GM23338 (cell line): ENCODE measurements around the gene CS.

Source experiments
- CREB1 ChIP-seq: fragments of 250-450 bp; sonication (Bioruptor Pico); IDR thresholded peaks from 2 replicates; pipeline ENCODE4 v1.5.0; 2020; ENCODE audit warnings: low read depth, mild to moderate bottlenecking, moderate library complexity
- EZH2 ChIP-seq: fragments of 200-600 bp; sonication (generic); IDR thresholded peaks from one replicate; pipeline ENCODE4 v1.8.0; 2017; ENCODE audit warnings: antibody characterized with exemption, mild to moderate bottlenecking, low read depth; ENCODE audit not compliant: unreplicated experiment
- EZH2phosphoT487 ChIP-seq: fragments of 200-600 bp; sonication (generic); IDR thresholded peaks from one replicate; pipeline ENCODE4 v1.8.1; 2018; ENCODE audit warnings: antibody characterized with exemption; ENCODE audit not compliant: unreplicated experiment
- JUNB ChIP-seq: IDR thresholded peaks from one replicate; pipeline ENCODE4 v1.6.1; 2016; ENCODE audit warnings: antibody characterized with exemption; ENCODE audit not compliant: unreplicated experiment
- NANOG ChIP-seq: IDR thresholded peaks from 2 replicates; pipeline ENCODE4 v1.6.1; 2016; ENCODE audit warnings: antibody characterized with exemption, borderline replicate concordance
- POLR2AphosphoS5 ChIP-seq: IDR thresholded peaks from 2 replicates; pipeline ENCODE4 v1.6.1; 2016; ENCODE audit warnings: antibody characterized with exemption, low read depth
- STAT1 ChIP-seq: IDR thresholded peaks from one replicate; pipeline ENCODE4 v1.6.1; 2016; ENCODE audit warnings: antibody characterized with exemption; ENCODE audit not compliant: unreplicated experiment
- TF ChIP-seq, protein P1 (sequence below), 2 experiments: fragments of 200-600 bp in 1 of 2; sonication (generic) in 1 of 2; conservative IDR thresholded peaks; 2 replicates each; pipeline versions ENCODE4 v1.5.1 to v1.6.1; 2016 to 2017; ENCODE audit warnings: antibody characterized with exemption in 2 of 2, low read depth in 2 of 2, mild to moderate bottlenecking in 2 of 2, moderate library complexity in 1 of 2
- TF ChIP-seq, protein P2 (sequence below): IDR thresholded peaks from one replicate; pipeline ENCODE4 v1.6.1; 2018; ENCODE audit warnings: antibody characterized with exemption; ENCODE audit not compliant: unreplicated experiment

- TF ChIP-seq EZH2 (no peak), POLR2AphosphoS5 (no peak), EZH2phosphoT487 (no peak), CREB1 (CRISPR knock-in tag) (no peak), JUNB (no peak), STAT1 (no peak), NANOG (no peak)
- TF ChIP-seq, protein P1, sequence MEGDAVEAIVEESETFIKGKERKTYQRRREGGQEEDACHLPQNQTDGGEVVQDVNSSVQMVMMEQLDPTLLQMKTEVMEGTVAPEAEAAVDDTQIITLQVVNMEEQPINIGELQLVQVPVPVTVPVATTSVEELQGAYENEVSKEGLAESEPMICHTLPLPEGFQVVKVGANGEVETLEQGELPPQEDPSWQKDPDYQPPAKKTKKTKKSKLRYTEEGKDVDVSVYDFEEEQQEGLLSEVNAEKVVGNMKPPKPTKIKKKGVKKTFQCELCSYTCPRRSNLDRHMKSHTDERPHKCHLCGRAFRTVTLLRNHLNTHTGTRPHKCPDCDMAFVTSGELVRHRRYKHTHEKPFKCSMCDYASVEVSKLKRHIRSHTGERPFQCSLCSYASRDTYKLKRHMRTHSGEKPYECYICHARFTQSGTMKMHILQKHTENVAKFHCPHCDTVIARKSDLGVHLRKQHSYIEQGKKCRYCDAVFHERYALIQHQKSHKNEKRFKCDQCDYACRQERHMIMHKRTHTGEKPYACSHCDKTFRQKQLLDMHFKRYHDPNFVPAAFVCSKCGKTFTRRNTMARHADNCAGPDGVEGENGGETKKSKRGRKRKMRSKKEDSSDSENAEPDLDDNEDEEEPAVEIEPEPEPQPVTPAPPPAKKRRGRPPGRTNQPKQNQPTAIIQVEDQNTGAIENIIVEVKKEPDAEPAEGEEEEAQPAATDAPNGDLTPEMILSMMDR (conservative IDR thresholded peaks at IDR 0.05; ENCODE audit: low read depth in 2 of 2), result no peak
- TF ChIP-seq, protein P2, sequence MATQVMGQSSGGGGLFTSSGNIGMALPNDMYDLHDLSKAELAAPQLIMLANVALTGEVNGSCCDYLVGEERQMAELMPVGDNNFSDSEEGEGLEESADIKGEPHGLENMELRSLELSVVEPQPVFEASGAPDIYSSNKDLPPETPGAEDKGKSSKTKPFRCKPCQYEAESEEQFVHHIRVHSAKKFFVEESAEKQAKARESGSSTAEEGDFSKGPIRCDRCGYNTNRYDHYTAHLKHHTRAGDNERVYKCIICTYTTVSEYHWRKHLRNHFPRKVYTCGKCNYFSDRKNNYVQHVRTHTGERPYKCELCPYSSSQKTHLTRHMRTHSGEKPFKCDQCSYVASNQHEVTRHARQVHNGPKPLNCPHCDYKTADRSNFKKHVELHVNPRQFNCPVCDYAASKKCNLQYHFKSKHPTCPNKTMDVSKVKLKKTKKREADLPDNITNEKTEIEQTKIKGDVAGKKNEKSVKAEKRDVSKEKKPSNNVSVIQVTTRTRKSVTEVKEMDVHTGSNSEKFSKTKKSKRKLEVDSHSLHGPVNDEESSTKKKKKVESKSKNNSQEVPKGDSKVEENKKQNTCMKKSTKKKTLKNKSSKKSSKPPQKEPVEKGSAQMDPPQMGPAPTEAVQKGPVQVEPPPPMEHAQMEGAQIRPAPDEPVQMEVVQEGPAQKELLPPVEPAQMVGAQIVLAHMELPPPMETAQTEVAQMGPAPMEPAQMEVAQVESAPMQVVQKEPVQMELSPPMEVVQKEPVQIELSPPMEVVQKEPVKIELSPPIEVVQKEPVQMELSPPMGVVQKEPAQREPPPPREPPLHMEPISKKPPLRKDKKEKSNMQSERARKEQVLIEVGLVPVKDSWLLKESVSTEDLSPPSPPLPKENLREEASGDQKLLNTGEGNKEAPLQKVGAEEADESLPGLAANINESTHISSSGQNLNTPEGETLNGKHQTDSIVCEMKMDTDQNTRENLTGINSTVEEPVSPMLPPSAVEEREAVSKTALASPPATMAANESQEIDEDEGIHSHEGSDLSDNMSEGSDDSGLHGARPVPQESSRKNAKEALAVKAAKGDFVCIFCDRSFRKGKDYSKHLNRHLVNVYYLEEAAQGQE, result no peak
Measured at GRCh38 chr12:56229916-56230431, 70.2 kb downstream of the CS start, which contains the start of gene SLC39A5.
